B cell (primary cell): ENCODE measurements around the gene SLC41A3. TPM values are rescaled to one million over a fixed set of nuclear protein-coding genes. Genes with fewer than 3 reads are reported as not detected.

Experiments
- ATAC-seq: fragments of 200-7000 bp; cut with Tn5 transposase; one replicate; pipeline ENCODE4 v1.10.0; 2021; ENCODE audit warnings: low read depth, mild to moderate bottlenecking, moderate number of reproducible peaks, moderate library complexity
- CTCF ChIA-PET: fragments of 350-600 bp; sonication (Branson Sonifier 250); formaldehyde crosslinking; loops from one replicate; lab custom pipeline; 2021; ENCODE audit warnings: antibody characterized with exemption, inconsistent platforms; lab: Charles Lee
- POLR2A ChIA-PET: fragments of 350-600 bp; sonication (Branson Sonifier 250); formaldehyde crosslinking; loops from one replicate; lab custom pipeline; 2021; ENCODE audit warnings: antibody characterized with exemption; lab: Charles Lee
- DNase-seq: peaks from one replicate; pipeline ENCODE4 v3.0.0; 2013
- H2AFZ ChIP-seq: 2 replicates; pipeline ENCODE4 v1.6.1; 2012; ENCODE audit warnings: mild to moderate bottlenecking, low read depth, low read length; ENCODE audit not compliant: insufficient read depth, poor library complexity, severe bottlenecking
- H3K27ac ChIP-seq, 2 donors: 1 replicate in 1 of 2; 2 replicates in 1 of 2; pipeline ENCODE4 v1.5.1; 2012 to 2013; ENCODE audit warnings: low read length in 2 of 2, mild to moderate bottlenecking in 2 of 2, moderate library complexity in 1 of 2
- H3K27me3 ChIP-seq, 4 experiments: fragments of 200-600 bp in 1 of 4; sonication (generic) in 1 of 4; replicated peaks in 1 of 4; 1 replicate in 2 of 4; 2 replicates in 2 of 4; pipeline versions ENCODE4 v1.6.1 to v1.7.0; 2013 to 2016; ENCODE audit warnings: low read length in 3 of 4, mild to moderate bottlenecking in 2 of 4, mixed read lengths in 1 of 4, moderate library complexity in 1 of 4; ENCODE audit not compliant: insufficient read depth in 4 of 4, control insufficient read depth in 3 of 4; ENCODE audit errors: control extremely low read depth in 1 of 4
- H3K36me3 ChIP-seq, 2 experiments: replicated peaks in 1 of 2; 1 replicate in 1 of 2; 2 replicates in 1 of 2; pipeline versions ENCODE4 v1.6.1 to v1.7.1; 2013; ENCODE audit warnings: low read length in 1 of 2; ENCODE audit not compliant: insufficient read depth in 2 of 2, control insufficient read depth in 1 of 2; ENCODE audit errors: control extremely low read depth in 1 of 2, extremely low read depth in 1 of 2
- H3K4me1 ChIP-seq, 2 donors: fragments of 200-600 bp in 1 of 2; sonication (generic) in 1 of 2; 1 replicate in 1 of 2; 2 replicates in 1 of 2; pipeline versions ENCODE4 v1.5.1 to v1.6.1; 2013 to 2017; ENCODE audit warnings: low read length in 2 of 2; ENCODE audit not compliant: control insufficient read depth in 2 of 2, insufficient read depth in 2 of 2
- H3K4me2 ChIP-seq: replicated peaks from 2 replicates; pipeline ENCODE3; 2012; ENCODE audit warnings: mild to moderate bottlenecking, low read depth, low read length; ENCODE audit not compliant: poor library complexity, severe bottlenecking
- H3K4me3 ChIP-seq, 5 experiments: fragments of 200-600 bp in 1 of 5; sonication (generic) in 1 of 5; 1 replicate in 3 of 5; 2 replicates in 2 of 5; pipeline versions ENCODE4 v1.5.1 to v1.7.0; 2011 to 2016; ENCODE audit warnings: low read length in 4 of 5, mild to moderate bottlenecking in 4 of 5, low read depth in 2 of 5, control low read depth in 1 of 5, moderate library complexity in 1 of 5; ENCODE audit not compliant: insufficient read depth in 1 of 5; ENCODE audit errors: control extremely low read depth in 1 of 5, extremely low read depth in 1 of 5
- H3K79me2 ChIP-seq: fragments of 200-600 bp; sonication (generic); one replicate; pipeline ENCODE4 v1.6.0; 2016; ENCODE audit warnings: low read length; ENCODE audit not compliant: control insufficient read depth, insufficient read depth
- H3K9ac ChIP-seq: fragments of 200-600 bp; sonication (generic); 2 replicates; pipeline ENCODE4 v1.6.1; 2017; ENCODE audit warnings: mild to moderate bottlenecking, low read length, moderate library complexity
- H3K9me3 ChIP-seq, 3 donors: one replicate each; pipeline versions ENCODE4 v1.6.1 to v1.7.1; 2013; ENCODE audit warnings: low read length in 2 of 3; ENCODE audit not compliant: control insufficient read depth in 2 of 3, insufficient read depth in 1 of 3; ENCODE audit errors: control extremely low read depth in 1 of 3
- H4K20me1 ChIP-seq: 2 replicates; pipeline ENCODE4 v1.6.0; 2012; ENCODE audit warnings: mild to moderate bottlenecking, low read length; ENCODE audit not compliant: insufficient read depth, control insufficient read depth, poor library complexity, severe bottlenecking
- H3K27ac Mint-ChIP-seq: one replicate; pipeline ENCODE4 v1.8.0; 2021; ENCODE audit warnings: mixed read lengths
- H3K27me3 Mint-ChIP-seq: one replicate; pipeline ENCODE4 v1.8.0; 2021; ENCODE audit warnings: mixed read lengths
- H3K4me1 Mint-ChIP-seq: one replicate; pipeline ENCODE4 v1.8.0; 2021; ENCODE audit warnings: mixed read lengths
- H3K4me3 Mint-ChIP-seq: one replicate; pipeline ENCODE4 v1.8.0; 2021; ENCODE audit warnings: mixed read lengths
- H3K9me3 Mint-ChIP-seq: one replicate; pipeline ENCODE4 v1.8.0; 2022; ENCODE audit warnings: mixed read lengths; ENCODE audit not compliant: insufficient read depth
- CTCF ChIP-seq: fragments of 200-600 bp; IDR thresholded peaks from one replicate; pipeline ENCODE4 v1.8.0; 2022; ENCODE audit warnings: antibody characterized with exemption, mild to moderate bottlenecking
- EZH2 ChIP-seq: IDR thresholded peaks from 2 replicates; pipeline ENCODE4 v1.6.1; 2012; ENCODE audit warnings: borderline replicate concordance, low read depth, mild to moderate bottlenecking, moderate library complexity, low read length; ENCODE audit not compliant: insufficient read depth, poor library complexity, severe bottlenecking
- WGBS: methylation state at CpG from one replicate; pipeline ENCODE4 v1.1.5; 2013; ENCODE audit warnings: missing lambda C conversion rate; ENCODE audit not compliant: insufficient coverage; 5-methylcytosine and 5-hydroxymethylcytosine counted together
- intact Hi-C: fragments of 100-400 bp; cut with micrococcal nuclease; formaldehyde crosslinking; loops from one replicate; pipeline ENCODE4 v1.10.0; 2022
- polyA plus RNA-seq: library from polyadenylated mRNA; depleted of rRNA; stranded (reverse); fragments of >200 nt; gene quantifications from 2 replicates; pipeline ENCODE4 v1.2.3, GENCODE V29; 2012
- total RNA-seq, 2 donors: library from RNA; stranded (reverse); fragments of 120-200 nt in 1 of 2; gene quantifications; 1 replicate in 1 of 2; 2 replicates in 1 of 2; pipeline versions ENCODE4 v1.2.3 to v1.2.4, GENCODE V29; 2013 to 2022

The SLC41A3 gene
- total and polyA plus RNA-seq, 2 donors (not counting 1 experiment from before 2014, with no cell fraction given) = 34.2 to 39.3 TPM

- ATAC-seq = no peak
- H3K4me2 ChIP-seq = no peak overlapping the region
- peaks cover 0 to 25% (median 5%) of the 10 kb centered on the region in 4 experiments for H3K27me3 ChIP-seq
- no peak for TF ChIP-seq EZH2
- TF ChIP-seq CTCF = no peak
- 84% methylated on average over 42 of the region's 46 CpGs for WGBS
- no peaks in the 10 kb centered on the region for H4K20me1 ChIP-seq
- POLR2A ChIA-PET = no interaction called here
- H2AFZ ChIP-seq = no peak overlapping the region
- H3K4me1 ChIP-seq = no peaks in the 10 kb centered on the region
- Mint-ChIP-seq H3K27ac (no peak overlapping the region), H3K4me3 (no peak overlapping the region), H3K27me3 (peaks cover 32% of the 10 kb centered on the region), H3K9me3 (no peaks in the 10 kb centered on the region), H3K4me1 (no peaks in the 10 kb centered on the region)
- H3K27ac ChIP-seq = no peak overlapping the region
- intact Hi-C loops = no loop called here
- CTCF ChIA-PET = no interaction called here
- H3K9me3 ChIP-seq = peaks cover 0 to 15% (median 1%) of the 10 kb centered on the region in 3 donors
- H3K79me2 ChIP-seq = no peaks in the 10 kb centered on the region
- H3K4me3 ChIP-seq = no peak overlapping the region
- DNase-seq = no peak
- H3K36me3 ChIP-seq = no peaks in the 10 kb centered on the region
- H3K9ac ChIP-seq = no peak overlapping the region
Observed at GRCh38 chr3:125958511-125959316, 125.2 kb downstream of the SLC41A3 start.
